KOPT-K1 (cell line): ENCODE measurements around the gene DPP7.

Source experiments
- H3K27ac ChIP-seq: fragments of 200-600 bp; sonication (generic); 2 replicates; pipeline ENCODE4 v1.5.1; 2016; ENCODE audit warnings: antibody characterized with exemption, mild to moderate bottlenecking, low read depth, low read length; ENCODE audit not compliant: poor library complexity, severe bottlenecking
- H3K36me3 ChIP-seq: fragments of 200-600 bp; sonication (generic); 2 replicates; pipeline ENCODE4 v1.5.1; 2017; ENCODE audit warnings: antibody characterized with exemption, mild to moderate bottlenecking, low read length, moderate library complexity; ENCODE audit not compliant: insufficient read depth
- H3K9me3 ChIP-seq: fragments of 200-600 bp; sonication (generic); 2 replicates; pipeline ENCODE4 v1.5.1; 2017; ENCODE audit warnings: antibody characterized with exemption, low read length, mild to moderate bottlenecking; ENCODE audit not compliant: insufficient read depth, poor library complexity, severe bottlenecking

Gene DPP7

GRCh38 chr9:137111788-137112563, 2.6 kb downstream of the DPP7 start:
- H3K36me3 ChIP-seq = peaks cover 52% of the 10 kb centered on the region; the same call in 1 of the 2 replicates
- H3K27ac ChIP-seq = no peak overlapping the region
- H3K9me3 ChIP-seq = no peaks in the 10 kb centered on the region

GRCh38 chr9:137110911-137111787, 3.4 kb downstream of the DPP7 start:
- Histone ChIP-seq H3K36me3 (peaks cover 58% of the 10 kb centered on the region; the same call in 1 of the 2 replicates), H3K27ac (no peak overlapping the region), H3K9me3 (no peaks in the 10 kb centered on the region)

- Histone ChIP-seq H3K27ac (no peak overlapping the region), H3K9me3 (no peaks in the 10 kb centered on the region), H3K36me3 (peaks cover 65% of the 10 kb centered on the region; the same call in 1 of the 2 replicates)
Observed at GRCh38 chr9:137110147-137110910, 4.2 kb downstream of the DPP7 start.

GRCh38 chr9:137109250-137110146, 5.0 kb downstream of the DPP7 start:
- Histone ChIP-seq H3K27ac (no peak overlapping the region), H3K9me3 (no peaks in the 10 kb centered on the region), H3K36me3 (peaks cover 71% of the 10 kb centered on the region; the same call in 1 of the 2 replicates)

- H3K36me3 ChIP-seq = peaks cover 77% of the 10 kb centered on the region
- no peak overlapping the region for H3K27ac ChIP-seq
- no peaks in the 10 kb centered on the region for H3K9me3 ChIP-seq
Observed at GRCh38 chr9:137108608-137109249, 5.8 kb downstream of the DPP7 start.

- H3K36me3 ChIP-seq = peaks cover 84% of the 10 kb centered on the region
- H3K27ac ChIP-seq = no peak overlapping the region
- H3K9me3 ChIP-seq = peaks cover 5% of the 10 kb centered on the region
Observed at GRCh38 chr9:137107982-137108381, 6.6 kb downstream of the DPP7 start.

GRCh38 chr9:137107312-137107921, 7.1 kb downstream of the DPP7 start:
- H3K27ac ChIP-seq = no peak overlapping the region
- H3K9me3 ChIP-seq = peaks cover 10% of the 10 kb centered on the region
- peaks cover 89% of the 10 kb centered on the region for H3K36me3 ChIP-seq

- Histone ChIP-seq H3K9me3 (peaks cover 17% of the 10 kb centered on the region), H3K27ac (no peak overlapping the region), H3K36me3 (peaks cover 89% of the 10 kb centered on the region)
Observed at GRCh38 chr9:137106662-137107250, 7.8 kb downstream of the DPP7 start.

- H3K36me3 ChIP-seq = peaks cover 91% of the 10 kb centered on the region
- H3K27ac ChIP-seq = no peak overlapping the region
- H3K9me3 ChIP-seq = peaks cover 21% of the 10 kb centered on the region
Observed at GRCh38 chr9:137105814-137106661, 8.5 kb downstream of the DPP7 start.

GRCh38 chr9:137103206-137103999, 11.1 kb downstream of the DPP7 start:
- Histone ChIP-seq H3K36me3 (peaks cover 86% of the 10 kb centered on the region), H3K9me3 (peaks cover 21% of the 10 kb centered on the region), H3K27ac (no peak overlapping the region)

- peaks cover 74% of the 10 kb centered on the region for H3K36me3 ChIP-seq
- peaks cover 21% of the 10 kb centered on the region for H3K9me3 ChIP-seq
- no peak overlapping the region for H3K27ac ChIP-seq
Observed at GRCh38 chr9:137099231-137099630, 15.3 kb downstream of the DPP7 start.
